Activated CD8-positive, alpha-beta memory T cell treated with anti-CD3 and anti-CD28 coated beads, Interleukin-2, amount 50 U/mL, for 48 hours (primary cell): ENCODE measurements around the gene ID4.

Experiments used
- DNase-seq: peaks from one replicate; pipeline ENCODE4 v3.0.0-alpha.2; 2020

ID4 gene

DNA sequence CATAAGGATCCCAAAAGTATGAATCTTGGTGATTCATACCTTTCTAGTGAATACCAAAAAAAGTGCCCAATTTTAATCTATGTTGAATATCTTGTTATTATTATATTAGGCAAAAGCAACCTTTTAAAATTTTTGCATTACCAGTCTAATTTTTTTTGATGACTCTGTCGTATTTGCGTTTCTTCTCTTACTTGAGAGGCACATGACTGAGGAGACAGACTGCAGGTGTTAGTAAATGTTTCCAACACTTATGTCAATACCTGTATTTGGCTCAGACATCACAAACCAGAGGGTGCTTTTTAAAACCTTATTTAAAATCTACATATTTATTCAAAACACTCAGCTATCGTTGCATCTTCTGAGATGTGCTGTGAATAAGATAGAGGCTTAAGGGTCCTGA is 27.1 kb downstream of the ID4 start:
- DNase-seq: no peak

GRCh38 chr6:19865178-19865577 is 28.0 kb downstream of the ID4 start:
- no peak for DNase-seq

GRCh38 chr6:19866173-19866984 is 29.2 kb downstream of the ID4 start:
- no peak for DNase-seq

GRCh38 chr6:19866985-19867627 is 29.9 kb downstream of the ID4 start:
- DNase-seq: no peak

DNA sequence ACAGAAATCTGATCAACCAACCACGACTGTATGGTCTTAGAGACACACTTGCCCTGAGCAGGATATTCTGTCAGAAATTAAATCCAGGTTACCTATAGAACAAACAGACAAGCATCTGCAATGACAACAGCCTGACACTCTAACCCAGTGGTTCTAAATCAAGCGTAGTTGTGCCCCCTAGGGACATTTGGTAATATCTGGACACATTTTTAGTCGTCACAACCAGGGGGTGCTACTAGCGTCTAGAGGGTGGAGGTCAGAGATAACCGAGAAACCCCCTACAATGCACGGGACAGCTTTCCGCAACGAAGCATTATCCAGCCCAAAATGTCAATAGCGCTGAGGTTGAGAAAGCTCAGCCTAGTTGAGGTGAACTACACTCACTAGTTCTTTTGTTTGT is 32.3 kb downstream of the ID4 start:
- no peak for DNase-seq

DNA sequence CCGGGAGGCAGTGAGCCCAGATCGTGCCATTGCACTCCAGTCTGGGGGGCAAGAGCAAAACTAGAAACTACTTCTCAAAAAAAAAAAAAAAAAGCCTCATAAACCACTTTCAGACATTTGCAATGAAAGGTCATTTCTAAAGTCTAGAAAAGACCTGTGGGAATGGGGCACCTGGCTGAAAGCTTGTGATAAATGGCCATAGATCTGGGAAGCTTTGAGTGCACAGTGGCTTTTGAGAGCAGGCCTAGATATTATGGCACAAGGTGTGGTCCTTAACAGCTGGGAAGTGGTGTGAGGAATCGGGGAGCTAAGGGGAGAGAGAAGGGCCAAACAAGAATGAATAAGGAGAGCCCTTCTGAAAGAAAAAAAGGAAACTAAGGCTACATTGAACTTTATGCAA is 33.2 kb downstream of the ID4 start:
- no peak for DNase-seq

DNA sequence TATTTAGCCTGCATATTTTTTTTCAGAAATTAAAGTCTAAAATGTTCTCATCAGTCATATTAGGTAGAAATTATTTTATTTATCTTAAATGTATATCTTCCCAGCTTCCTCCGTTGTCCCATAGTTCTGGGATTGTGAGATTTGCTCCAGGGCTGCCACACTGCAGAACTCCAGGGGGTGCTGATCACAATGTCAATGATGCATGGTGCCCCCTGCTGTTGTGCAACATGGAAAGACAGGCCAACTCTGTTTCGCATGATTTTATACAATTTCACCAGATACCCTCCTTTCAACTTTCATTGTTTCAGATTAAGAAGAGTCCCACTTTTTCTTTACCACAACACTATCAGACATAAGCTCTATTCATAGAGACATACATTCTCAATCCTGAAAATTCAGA is 35.9 kb downstream of the ID4 start:
- DNase-seq: no peak

DNA sequence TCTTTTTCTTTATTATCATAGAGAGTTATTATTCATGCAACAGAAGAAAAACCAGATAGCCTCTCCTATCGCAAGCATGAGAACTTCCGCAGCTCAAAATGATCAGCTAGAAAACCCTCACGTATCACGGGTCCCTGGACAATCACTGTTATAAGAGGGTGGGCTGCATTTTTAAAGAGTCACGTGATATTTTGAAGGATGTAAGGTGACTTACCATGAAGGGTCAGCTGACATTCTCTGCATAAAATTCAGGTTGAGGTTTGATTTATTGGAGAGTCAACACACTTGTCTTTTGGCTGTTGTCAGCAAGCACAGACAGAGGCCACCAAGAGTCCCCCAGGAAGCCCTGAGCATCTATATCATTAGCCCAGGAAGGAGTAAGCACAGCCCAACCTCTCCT is 39.5 kb downstream of the ID4 start:
- DNase-seq: no peak

DNA sequence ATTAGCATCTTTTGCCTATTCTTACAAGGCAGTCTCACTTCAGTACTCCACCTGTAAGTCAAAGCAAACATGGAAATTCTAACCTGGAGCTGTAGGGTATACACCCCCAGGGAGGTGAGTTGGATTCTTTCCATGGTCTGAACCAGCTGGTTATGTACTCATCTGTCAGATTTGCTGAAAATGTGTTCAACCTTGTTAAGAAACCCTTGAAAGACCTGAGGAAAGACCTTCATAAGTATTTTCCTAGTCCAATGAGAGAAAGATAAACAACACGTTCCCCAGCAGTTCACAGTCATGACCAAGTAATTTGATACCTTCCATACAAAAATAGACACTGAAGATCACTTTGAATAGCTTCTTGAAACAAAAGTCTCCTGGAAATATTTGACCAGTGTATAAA is 42.5 kb downstream of the ID4 start:
- DNase-seq: no peak

DNA sequence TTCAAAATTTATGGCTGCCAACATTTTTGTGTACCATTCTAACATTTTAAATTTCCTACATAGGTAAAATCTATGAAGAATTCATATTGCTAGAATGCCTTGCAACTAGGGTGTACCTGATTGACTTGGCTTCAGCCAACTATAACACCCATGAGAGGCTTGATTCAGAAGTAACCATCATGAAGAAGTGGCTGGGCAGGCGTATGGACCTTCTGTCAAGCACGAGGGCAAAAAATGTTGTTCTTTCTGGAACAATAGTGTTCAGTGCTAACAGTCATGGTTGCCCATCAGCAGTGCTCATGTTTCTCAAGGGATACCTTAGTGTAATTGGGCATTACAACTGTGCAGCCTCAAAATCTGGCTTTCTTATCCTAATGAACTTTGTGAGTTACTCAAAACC is 42.9 kb downstream of the ID4 start:
- DNase-seq: no peak

GRCh38 chr6:19891451-19891850 is 54.3 kb downstream of the ID4 start:
- no peak for DNase-seq
